Lower leg skin (tissue), 3 donors: ENCODE data around the gene CALML6.

Experiments
- POLR2A ChIP-seq, 2 donors: fragments of 450-650 bp; IDR thresholded peaks; one replicate each; pipeline ENCODE4 v1.6.1; 2016 to 2017; ENCODE audit warnings: antibody characterized with exemption in 2 of 2, mild to moderate bottlenecking in 1 of 2, moderate library complexity in 1 of 2
- TF ChIP-seq, protein P1 (sequence below), 3 donors: fragments of 450-650 bp; IDR thresholded peaks; one replicate each; pipeline ENCODE4 v1.5.1; 2016; ENCODE audit warnings: antibody characterized with exemption in 3 of 3, mild to moderate bottlenecking in 3 of 3, moderate library complexity in 2 of 3

DNA sequence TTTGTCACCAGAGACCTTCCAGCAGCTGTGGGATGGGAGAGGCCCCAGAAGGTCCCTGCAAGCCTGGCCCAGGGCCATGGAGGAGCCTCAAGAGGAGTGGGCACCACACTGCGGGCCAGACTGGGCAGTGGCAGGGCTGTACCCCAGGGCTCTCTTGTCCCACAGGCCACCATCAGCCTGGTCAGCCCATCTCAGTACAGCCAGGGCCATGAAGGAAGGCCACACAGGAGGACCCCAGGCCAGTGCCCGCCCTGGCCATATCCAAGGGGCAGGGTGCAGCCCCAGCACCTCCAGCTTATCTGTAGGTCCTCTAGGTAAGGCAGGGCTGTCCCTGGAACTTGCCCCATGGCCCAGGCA, 21.1 kb upstream of the CALML6 start:
- TF ChIP-seq, protein P1, sequence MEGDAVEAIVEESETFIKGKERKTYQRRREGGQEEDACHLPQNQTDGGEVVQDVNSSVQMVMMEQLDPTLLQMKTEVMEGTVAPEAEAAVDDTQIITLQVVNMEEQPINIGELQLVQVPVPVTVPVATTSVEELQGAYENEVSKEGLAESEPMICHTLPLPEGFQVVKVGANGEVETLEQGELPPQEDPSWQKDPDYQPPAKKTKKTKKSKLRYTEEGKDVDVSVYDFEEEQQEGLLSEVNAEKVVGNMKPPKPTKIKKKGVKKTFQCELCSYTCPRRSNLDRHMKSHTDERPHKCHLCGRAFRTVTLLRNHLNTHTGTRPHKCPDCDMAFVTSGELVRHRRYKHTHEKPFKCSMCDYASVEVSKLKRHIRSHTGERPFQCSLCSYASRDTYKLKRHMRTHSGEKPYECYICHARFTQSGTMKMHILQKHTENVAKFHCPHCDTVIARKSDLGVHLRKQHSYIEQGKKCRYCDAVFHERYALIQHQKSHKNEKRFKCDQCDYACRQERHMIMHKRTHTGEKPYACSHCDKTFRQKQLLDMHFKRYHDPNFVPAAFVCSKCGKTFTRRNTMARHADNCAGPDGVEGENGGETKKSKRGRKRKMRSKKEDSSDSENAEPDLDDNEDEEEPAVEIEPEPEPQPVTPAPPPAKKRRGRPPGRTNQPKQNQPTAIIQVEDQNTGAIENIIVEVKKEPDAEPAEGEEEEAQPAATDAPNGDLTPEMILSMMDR (IDR thresholded peaks at IDR 0.05): no peak
- TF ChIP-seq POLR2A (IDR thresholded peaks at IDR 0.05): no peak
